Left lung (tissue), 10 donors: Measurements from ENCODE around the gene LACRT. TPM values are rescaled to one million over a fixed set of nuclear protein-coding genes. Genes with fewer than 3 reads are reported as not detected.

Experiments used
- ATAC-seq: fragments of 200-7000 bp; cut with Tn5 transposase; one replicate; pipeline ENCODE4 v1.9.1; 2020; ENCODE audit warnings: moderate library complexity
- DNase-seq, 4 donors: peaks; one replicate each; pipeline ENCODE4 v3.0.0-alpha.2; 2013 to 2020
- H3K27ac ChIP-seq, 2 donors: fragments of 200-600 bp; sonication (generic) in 1 of 2; one replicate each; pipeline versions ENCODE4 v1.5.0 to v1.8.0; 2020 to 2021
- H3K27me3 ChIP-seq, 2 donors: fragments of 200-600 bp; sonication (generic) in 1 of 2; one replicate each; pipeline versions ENCODE4 v1.5.0 to v1.8.0; 2020 to 2021
- H3K36me3 ChIP-seq, 2 donors: fragments of 200-600 bp; sonication (generic) in 1 of 2; one replicate each; pipeline versions ENCODE4 v1.5.0 to v1.8.0; 2020 to 2021
- H3K4me1 ChIP-seq, 2 donors: fragments of 200-600 bp; one replicate each; pipeline ENCODE4 v1.8.0; 2021
- H3K4me3 ChIP-seq, 2 donors: fragments of 200-600 bp; sonication (generic) in 1 of 2; one replicate each; pipeline versions ENCODE4 v1.5.0 to v1.8.0; 2020 to 2021; ENCODE audit warnings: mild to moderate bottlenecking in 1 of 2
- H3K9me3 ChIP-seq, 2 donors: fragments of 200-600 bp; sonication (generic) in 1 of 2; one replicate each; pipeline versions ENCODE4 v1.5.0 to v1.8.0; 2020 to 2021
- CTCF ChIP-seq, 2 donors: fragments of 200-600 bp; sonication (generic) in 1 of 2; IDR thresholded peaks; one replicate each; pipeline versions ENCODE4 v1.5.0 to v1.8.0; 2021; ENCODE audit warnings: antibody characterized with exemption in 2 of 2
- intact Hi-C, 2 donors: fragments of 100-400 bp; cut with DNase I; formaldehyde crosslinking; loops; one replicate each; pipeline versions ENCODE4 v1.11.2 to v1.14.2; 2022
- polyA plus RNA-seq, 6 donors: library from polyadenylated mRNA; unstranded; fragments of 120-200 nt; gene quantifications; one replicate each; pipeline ENCODE4 v1.2.1, GENCODE V29; 2013; ENCODE audit not compliant: insufficient read length in 6 of 6
- total RNA-seq, 2 donors: library from RNA; stranded (reverse); fragmentation: NEBNext Ultra II Directional; extraction: Animal tissue kit (Norgen Biotek cat#: 25700); gene quantifications; one replicate each; pipeline ENCODE4 v1.2.1, GENCODE V29; 2021
- donor health status: DM: no; HTN: yes; CAD: no.
- donor health status: DM: no; HTN: no; CAD: no.

Gene LACRT
- total and polyA plus RNA-seq, 8 donors: not detected

- TF ChIP-seq CTCF (IDR thresholded peaks at IDR 0.05): no peak
- intact Hi-C loops: no loop called here
- no peaks in the 10 kb centered on the region for H3K36me3 ChIP-seq
- DNase-seq: no peak
- H3K27ac ChIP-seq: no peak overlapping the region
- H3K27me3 ChIP-seq: peaks cover 17 to 66% of the 10 kb centered on the region in 2 donors
- H3K4me3 ChIP-seq: no peak overlapping the region
- peaks cover 0 to 15% of the 10 kb centered on the region in 2 donors for H3K4me1 ChIP-seq
- no peaks in the 10 kb centered on the region for H3K9me3 ChIP-seq
- no peak for ATAC-seq
Observed at GRCh38 chr12:54585243-54585642, 49.5 kb downstream of the LACRT start.

GRCh38 chr12:54584128-54584527 lies 50.6 kb downstream of the LACRT start:
- Histone ChIP-seq H3K36me3 (no peaks in the 10 kb centered on the region), H3K27ac (no peak overlapping the region), H3K4me3 (no peak overlapping the region), H3K27me3 (peaks cover 15 to 55% of the 10 kb centered on the region in 2 donors), H3K4me1 (peaks cover 0 to 22% of the 10 kb centered on the region in 2 donors), H3K9me3 (no peaks in the 10 kb centered on the region)
- TF ChIP-seq CTCF (IDR thresholded peaks at IDR 0.05): no peak
- DNase-seq (no peak), ATAC-seq (no peak)
- intact Hi-C loops: no loop called here

DNA sequence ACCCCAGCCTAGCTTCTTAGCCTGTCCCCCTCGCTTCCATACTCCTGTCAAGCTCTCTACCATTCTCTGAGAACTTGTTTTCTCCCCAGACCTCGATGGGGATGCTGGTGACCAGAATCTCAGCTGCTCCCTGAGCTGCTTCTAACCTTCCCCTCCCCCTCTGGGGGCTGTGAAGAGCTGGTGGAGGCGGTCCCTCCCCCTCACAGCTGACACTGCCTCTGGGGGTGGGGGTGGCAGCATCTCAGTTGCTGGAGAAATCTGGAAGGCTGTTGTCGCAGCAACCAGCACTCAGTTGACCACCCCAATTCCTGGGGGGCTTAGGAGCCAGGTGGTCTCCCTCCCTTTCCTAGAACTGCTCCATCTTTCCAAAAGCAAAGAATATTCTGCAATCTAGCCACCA lies 51.0 kb downstream of the LACRT start:
- no peaks in the 10 kb centered on the region for H3K9me3 ChIP-seq
- H3K4me3 ChIP-seq: no peak overlapping the region
- intact Hi-C loops: no loop called here
- H3K27me3 ChIP-seq: peaks cover 11 to 54% of the 10 kb centered on the region in 2 donors
- H3K36me3 ChIP-seq: no peaks in the 10 kb centered on the region
- ATAC-seq (no peak), DNase-seq (no peak)
- no peak for TF ChIP-seq CTCF (IDR thresholded peaks at IDR 0.05)
- H3K4me1 ChIP-seq: peaks cover 0 to 20% of the 10 kb centered on the region in 2 donors
- no peak overlapping the region for H3K27ac ChIP-seq

GRCh38 chr12:54581412-54581811 lies 53.3 kb downstream of the LACRT start:
- peaks cover 0 to 7% of the 10 kb centered on the region in 2 donors for H3K4me1 ChIP-seq
- H3K27ac ChIP-seq: no peak overlapping the region
- no peak for ATAC-seq
- no peak for TF ChIP-seq CTCF (IDR thresholded peaks at IDR 0.05)
- peaks cover 0 to 33% of the 10 kb centered on the region in 2 donors for H3K27me3 ChIP-seq
- intact Hi-C loops: no loop called here
- H3K9me3 ChIP-seq: no peaks in the 10 kb centered on the region
- H3K36me3 ChIP-seq: peaks cover 0 to 9% of the 10 kb centered on the region in 2 donors
- DNase-seq: no peak
- no peak overlapping the region for H3K4me3 ChIP-seq

Other genes starting within 250 kb of the LACRT start
- 100 to 1,000 TPM in 1 of 2 donors, 10 to 100 TPM in 1; 76.4 to 142 TPM for gene ITGA5, start 215.6 kb downstream of the LACRT start, total RNA-seq
- gene ITGA5, start 215.6 kb downstream of the LACRT start, polyA plus RNA-seq: 10 to 100 TPM; 56.1 to 75.4 (median 69.5) TPM
- 1 to 10 TPM in 1 of 2 donors, under 1 TPM in 1; 0.47 to 1.4 TPM for gene GTSF1, start 161.3 kb downstream of the LACRT start, total RNA-seq
- gene GTSF1, start 161.3 kb downstream of the LACRT start, polyA plus RNA-seq: under 1 TPM in 4 of 6 donors, not detected in 2; 0.13 to 0.91 (median 0.34) TPM
- 10 to 100 TPM; 39.3 to 95.7 TPM for gene NCKAP1L, start 137.1 kb downstream of the LACRT start, total RNA-seq
- 1 to 10 TPM; 5.1 to 8.4 (median 6.6) TPM for gene NCKAP1L, start 137.1 kb downstream of the LACRT start, polyA plus RNA-seq
- gene PDE1B, start 85.3 kb downstream of the LACRT start, total RNA-seq: 1 to 10 TPM; 2.1 to 8.1 TPM
- gene PDE1B, start 85.3 kb downstream of the LACRT start, polyA plus RNA-seq: 1 to 10 TPM; 3.3 to 4.9 (median 4.6) TPM
- gene PPP1R1A, start 46.2 kb downstream of the LACRT start, total RNA-seq: under 1 TPM; 0.18 to 0.26 TPM
- 1 to 10 TPM; 2.6 to 4.5 (median 3.7) TPM for gene PPP1R1A, start 46.2 kb downstream of the LACRT start, polyA plus RNA-seq
- gene DCD, start 13.5 kb upstream of the LACRT start, total RNA-seq: not detected
- not detected for gene DCD, start 13.5 kb upstream of the LACRT start, polyA plus RNA-seq
- 1 to 10 TPM in 1 of 2 donors, not detected in 1; 1.8 TPM for gene MUCL1, start 219.6 kb upstream of the LACRT start, total RNA-seq
- not detected for gene MUCL1, start 219.6 kb upstream of the LACRT start, polyA plus RNA-seq